Measurements from ENCODE around the gene PCDHGA1. TPM values are rescaled to one million over a fixed set of nuclear protein-coding genes. Genes with fewer than 3 reads are reported as not detected.

Gene PCDHGA1
- polyA plus RNA-seq, 2 of the 4 experiments (the other 2 are of a cell fraction), result 0.32 to 0.71 TPM

GRCh38 chr5:141434006-141434405 lies 103.7 kb downstream of the PCDHGA1 start:
- H3K4me1 ChIP-seq, result no peaks in the 10 kb centered on the region
- DNase-seq (ENCODE audit: low read depth in 1 of 2, low spot score in 1 of 2) (no peak), ATAC-seq (no peak), FAIRE-seq (no peak)
- H3K9me3 ChIP-seq, result peaks cover 36% of the 10 kb centered on the region
- no peak for TF ChIP-seq JUNB (IDR thresholded peaks at IDR 0.05)
- TF ChIP-seq KDM1A (IDR thresholded peaks at IDR 0.05; ENCODE audit: low read depth), result no peak
- TF ChIP-seq CBX2 (IDR thresholded peaks at IDR 0.05; ENCODE audit: borderline replicate concordance, low read depth), result no peak
- no peak for TF ChIP-seq EHMT2 (IDR thresholded peaks at IDR 0.05; ENCODE audit: low read depth)
- no peak for TF ChIP-seq POLR2AphosphoS2 (conservative IDR thresholded peaks at IDR 0.05; ENCODE audit: low read length)
- no peak for TF ChIP-seq FOXS1 (CRISPR knock-in tag; IDR thresholded peaks at IDR 0.05)
- TF ChIP-seq NPAS2 (CRISPR knock-in tag; IDR thresholded peaks at IDR 0.05; ENCODE audit: borderline replicate concordance), result no peak
- TF ChIP-seq HDAC2 (IDR thresholded peaks at IDR 0.05), result no peak
- TF ChIP-seq TP53 (CRISPR knock-in tag; IDR thresholded peaks at IDR 0.05), result no peak
- TF ChIP-seq JUN (IDR thresholded peaks at IDR 0.05), result no peak
- TF ChIP-seq, protein P1, sequence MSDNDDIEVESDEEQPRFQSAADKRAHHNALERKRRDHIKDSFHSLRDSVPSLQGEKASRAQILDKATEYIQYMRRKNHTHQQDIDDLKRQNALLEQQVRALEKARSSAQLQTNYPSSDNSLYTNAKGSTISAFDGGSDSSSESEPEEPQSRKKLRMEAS (IDR thresholded peaks at IDR 0.05), result no peak
- TF ChIP-seq NFE2L2 (conservative IDR thresholded peaks at IDR 0.05; ENCODE audit: low read length), result no peak
- TF ChIP-seq NR3C1 (IDR thresholded peaks at IDR 0.05), result no peak
- no peak for TF ChIP-seq MYC (IDR thresholded peaks at IDR 0.05; ENCODE audit: borderline replicate concordance, low read length)
- TF ChIP-seq HMGXB4 (CRISPR knock-in tag; IDR thresholded peaks at IDR 0.05; ENCODE audit: borderline replicate concordance), result no peak
- TF ChIP-seq POLR2A (IDR thresholded peaks at IDR 0.05; ENCODE audit: low read length), result no peak
- TF ChIP-seq FOSL2 (IDR thresholded peaks at IDR 0.05), result no peak
- no peak for TF ChIP-seq FOSL2 (CRISPR knock-in tag; IDR thresholded peaks at IDR 0.05)
- no peak for TF ChIP-seq BHLHE40 (IDR thresholded peaks at IDR 0.05; ENCODE audit: low read depth, low read length)
- 2% methylated on average over 2 of the region's 2 CpGs for WGBS (ENCODE audit: missing lambda C conversion rate)
- POLR2A ChIA-PET, result no interaction called here
- no peak overlapping the region for H3K27ac ChIP-seq
- CTCF ChIA-PET, result no interaction called here
- H3K4me2 ChIP-seq, result no peak overlapping the region
- H3K4me3 ChIP-seq, result no peak overlapping the region

DNA sequence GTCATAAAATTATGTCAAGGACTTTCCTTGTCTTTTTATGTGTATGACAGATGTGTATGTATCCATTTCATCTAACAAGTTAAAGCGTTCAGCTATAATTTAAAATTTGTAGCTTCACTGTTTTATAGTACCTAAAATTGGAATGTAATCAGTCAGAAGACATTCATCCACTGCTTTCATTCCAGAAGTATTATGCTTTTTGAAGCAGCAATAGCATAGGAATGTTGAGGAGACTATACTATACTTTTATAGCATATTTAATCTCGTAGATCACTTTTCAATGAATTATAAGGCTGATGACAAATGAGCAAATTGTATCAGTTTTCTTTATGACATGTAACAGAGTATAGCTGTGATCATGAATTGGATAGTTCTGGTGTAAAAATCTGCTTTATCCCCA lies 106.9 kb downstream of the PCDHGA1 start:
- Histone ChIP-seq H3K4me2 (no peak overlapping the region), H3K27ac (no peak overlapping the region), H3K4me3 (no peak overlapping the region), H3K9me3 (peaks cover 17% of the 10 kb centered on the region; the same call in 2 of the 3 replicates), H3K4me1 (no peaks in the 10 kb centered on the region)
- ChIA-PET CTCF (interaction anchor here (0.8 to 2.1 kb wide), 3 partner anchors 39 to 120 kb away, joined by 3 to 6 read pairs (median 5); no protein-coding TSS in a partner anchor), POLR2A (no interaction called here)
- DNase-seq (ENCODE audit: low read depth in 1 of 2, low spot score in 1 of 2) (no peak), ATAC-seq (no peak), FAIRE-seq (no peak)
- TF ChIP-seq EP300 (IDR thresholded peaks at IDR 0.05) (no peak), RCOR1 (IDR thresholded peaks at IDR 0.05; ENCODE audit: low read depth, low read length) (no peak), HDAC2 (IDR thresholded peaks at IDR 0.05) (no peak), CHD2 (IDR thresholded peaks at IDR 0.05; ENCODE audit: low read length, partially characterized antibody) (no peak), JUN (IDR thresholded peaks at IDR 0.05) (no peak), MAZ (IDR thresholded peaks at IDR 0.05; ENCODE audit: borderline replicate concordance, low read depth, low read length) (no peak), CHD4 (IDR thresholded peaks at IDR 0.05; ENCODE audit: borderline replicate concordance) (no peak), RFX5 (IDR thresholded peaks at IDR 0.05) (no peak), CEBPB (IDR thresholded peaks at IDR 0.05) (no peak), FOXS1 (CRISPR knock-in tag; IDR thresholded peaks at IDR 0.05) (no peak), ZSCAN20 (CRISPR knock-in tag; IDR thresholded peaks at IDR 0.05) (no peak), HOXB13 (CRISPR knock-in tag; IDR thresholded peaks at IDR 0.05; ENCODE audit: low read depth) (no peak), MAFK (IDR thresholded peaks at IDR 0.05; ENCODE audit: partially characterized antibody) (no peak), TFCP2L1 (CRISPR knock-in tag; IDR thresholded peaks at IDR 0.05) (no peak), KDM5A (IDR thresholded peaks at IDR 0.05) (no peak), RARB (CRISPR knock-in tag; IDR thresholded peaks at IDR 0.05) (no peak), EHF (CRISPR knock-in tag; IDR thresholded peaks at IDR 0.05) (no peak), ZC3H11A (IDR thresholded peaks at IDR 0.05) (no peak), MYC (IDR thresholded peaks at IDR 0.05; ENCODE audit: borderline replicate concordance, low read length) (no peak)
- TF ChIP-seq, protein P2, sequence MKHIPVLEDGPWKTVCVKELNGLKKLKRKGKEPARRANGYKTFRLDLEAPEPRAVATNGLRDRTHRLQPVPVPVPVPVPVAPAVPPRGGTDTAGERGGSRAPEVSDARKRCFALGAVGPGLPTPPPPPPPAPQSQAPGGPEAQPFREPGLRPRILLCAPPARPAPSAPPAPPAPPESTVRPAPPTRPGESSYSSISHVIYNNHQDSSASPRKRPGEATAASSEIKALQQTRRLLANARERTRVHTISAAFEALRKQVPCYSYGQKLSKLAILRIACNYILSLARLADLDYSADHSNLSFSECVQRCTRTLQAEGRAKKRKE (CRISPR knock-in tag; IDR thresholded peaks at IDR 0.05; ENCODE audit: low read depth), result no peak
- 10% methylated on average over 2 of the region's 2 CpGs for WGBS (ENCODE audit: missing lambda C conversion rate)
